Hair follicle dermal papilla cell (primary cell): Measurements from ENCODE around the gene OR4C11. TPM values are rescaled to one million over a fixed set of nuclear protein-coding genes. Genes with fewer than 3 reads are reported as not detected.

Experiments
- total RNA-seq: library from RNA; depleted of rRNA; stranded (reverse); fragments of >200 nt; gene quantifications from 2 replicates; pipeline ENCODE4 v1.2.3, GENCODE V29; 2012

Gene OR4C11
- not detected in 2 replicates for total RNA-seq

GRCh38 chr11:55607545-55607944 lies at the start of gene OR4C11:
OR4C11 (minus strand) TSS chr11:55607645; CDS start chr11:55604373, 3,272 bp downstream.

DNA sequence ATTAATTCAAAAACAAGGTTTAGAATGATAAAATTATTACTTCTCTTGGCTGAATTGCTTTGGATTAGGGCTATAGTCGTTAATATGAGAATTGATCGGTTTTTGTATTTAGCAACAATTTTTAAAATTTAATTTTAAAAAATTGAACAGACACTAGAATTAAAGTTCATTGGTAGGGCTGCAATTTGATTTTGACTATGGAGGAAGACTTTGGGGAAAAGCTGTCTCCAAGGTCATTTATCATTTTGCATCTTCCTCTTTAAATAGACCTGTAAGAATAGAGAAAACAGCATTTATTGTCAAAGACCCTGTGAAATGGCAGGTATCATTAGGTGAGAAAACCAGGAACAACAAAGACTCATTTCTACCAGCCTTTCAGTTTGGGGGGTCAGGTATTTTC lies 40.6 kb upstream of the OR4C11 start, which contains the start of gene OR4S2:
Gene OR4S2 (plus strand): TSS at position 301 of the 400 bp plus-strand sequence. CDS start 2,577 bp downstream, outside the sequence.

DNA sequence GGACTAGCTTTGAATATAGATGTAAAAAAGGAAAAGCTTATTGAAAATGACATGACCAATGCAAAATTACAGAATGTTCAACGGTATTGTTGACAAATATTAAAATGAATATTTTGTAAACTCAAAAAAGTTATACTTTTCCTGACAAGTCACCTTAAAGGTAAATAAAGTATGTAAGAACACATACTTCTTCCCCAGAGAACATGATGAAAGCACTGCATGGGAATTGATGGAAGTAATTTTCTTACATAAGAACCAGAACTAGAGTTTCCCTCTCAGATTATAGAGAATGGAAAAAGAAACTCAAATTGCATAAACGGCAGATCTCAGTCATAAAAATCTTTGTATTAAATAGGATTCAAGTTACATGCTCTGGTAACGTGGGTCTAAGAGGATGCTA lies 27.4 kb upstream of the OR4C11 start, which contains the start of gene OR4P4:
Gene OR4P4 (plus strand): TSS at position 301 of the 400 bp plus-strand sequence.

DNA sequence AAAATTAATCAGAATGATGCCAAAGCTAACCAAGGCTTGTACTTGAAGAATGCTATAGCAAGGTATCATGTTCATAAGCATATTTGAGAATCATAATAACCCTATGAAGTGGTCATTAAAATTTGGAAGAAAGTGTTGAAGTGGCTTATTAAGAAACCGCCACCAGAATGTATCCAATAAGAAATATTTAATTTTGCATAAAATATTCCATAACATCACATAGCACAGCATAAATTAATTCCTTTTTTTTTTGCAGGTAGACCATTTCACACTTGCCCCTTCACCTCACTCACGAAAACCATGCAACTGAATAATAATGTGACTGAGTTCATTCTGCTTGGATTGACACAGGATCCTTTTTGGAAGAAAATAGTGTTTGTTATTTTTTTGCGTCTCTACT lies 35.6 kb downstream of the OR4C11 start, which contains the start of gene OR4C16:
Gene OR4C16 (plus strand): TSS at position 301 of the 400 bp plus-strand sequence. CDS start 0 bp downstream, at position 301.

DNA sequence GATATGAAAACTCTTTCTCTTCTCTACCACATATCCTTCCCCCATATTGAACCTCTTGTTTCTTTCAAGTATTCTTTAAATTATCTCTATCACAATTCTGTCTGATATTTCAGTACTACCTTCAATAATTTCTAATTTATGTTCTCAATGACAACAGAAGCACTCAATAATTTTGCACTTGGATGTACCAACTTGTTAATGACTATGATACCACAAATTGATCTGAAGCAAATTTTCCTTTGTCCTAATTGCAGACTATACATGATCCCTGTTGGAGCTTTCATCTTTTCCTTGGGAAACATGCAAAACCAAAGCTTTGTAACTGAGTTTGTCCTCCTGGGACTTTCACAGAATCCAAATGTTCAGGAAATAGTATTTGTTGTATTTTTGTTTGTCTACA lies 53.3 kb downstream of the OR4C11 start, which contains the start of gene OR4C15:
Gene OR4C15 (plus strand): TSS at position 301 of the 400 bp plus-strand sequence. CDS start 0 bp downstream, at position 301.

Other genes starting within 250 kb of the OR4C11 start
- not detected in 2 replicates for gene OR4A15, start 239.7 kb downstream of the OR4C11 start, total RNA-seq
- gene OR4C15, start 53.2 kb downstream of the OR4C11 start, total RNA-seq: not detected in 2 replicates
- gene OR4C16, start 35.5 kb downstream of the OR4C11 start, total RNA-seq: not detected in 2 replicates
- gene OR4P4, start 27.5 kb upstream of the OR4C11 start, total RNA-seq: not detected in 2 replicates
- gene OR4S2, start 40.7 kb upstream of the OR4C11 start, total RNA-seq: not detected in 2 replicates
- gene OR4C6, start 54.6 kb upstream of the OR4C11 start, total RNA-seq: not detected in 2 replicates
- gene OR5D13, start 165.8 kb upstream of the OR4C11 start, total RNA-seq: not detected in 2 replicates
- gene OR5D14, start 187.9 kb upstream of the OR4C11 start, total RNA-seq: not detected in 2 replicates
- gene OR5L1, start 203.7 kb upstream of the OR4C11 start, total RNA-seq: not detected in 2 replicates
- gene OR5D18, start 212.0 kb upstream of the OR4C11 start, total RNA-seq: not detected in 2 replicates
- not detected in 2 replicates for gene OR5L2, start 219.6 kb upstream of the OR4C11 start, total RNA-seq
- gene OR5D16, start 231.1 kb upstream of the OR4C11 start, total RNA-seq: not detected in 2 replicates